SKM-1 treated with dmso at 0.1 percent for 144 hours (cell line): ENCODE results near the gene RAB8B.

Source experiments
- DNase-seq: peaks from one replicate; lab custom pipeline; 2025; ENCODE audit not compliant: unreplicated experiment; lab: John Stamatoyannopoulos, UW

RAB8B gene

DNA sequence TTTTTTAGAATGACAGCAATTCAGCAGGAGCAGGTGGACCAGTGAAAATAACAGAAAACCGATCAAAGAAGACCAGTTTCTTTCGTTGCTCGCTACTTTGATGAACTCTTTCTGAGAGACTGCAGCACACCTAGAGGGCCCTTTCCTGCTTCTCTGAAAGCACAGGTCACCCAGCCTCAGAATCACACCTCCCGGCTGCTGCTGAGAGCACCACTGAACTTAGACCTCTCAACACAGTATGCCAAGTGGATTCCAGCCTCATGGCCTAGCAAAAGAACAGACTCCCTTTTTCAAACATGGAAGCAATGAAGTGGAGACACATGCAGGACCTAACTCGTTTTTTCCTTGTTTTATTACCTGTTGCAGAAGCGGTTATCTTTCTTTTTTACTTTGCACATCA, 74.1 kb downstream of the RAB8B start:
- no peak for DNase-seq

DNA sequence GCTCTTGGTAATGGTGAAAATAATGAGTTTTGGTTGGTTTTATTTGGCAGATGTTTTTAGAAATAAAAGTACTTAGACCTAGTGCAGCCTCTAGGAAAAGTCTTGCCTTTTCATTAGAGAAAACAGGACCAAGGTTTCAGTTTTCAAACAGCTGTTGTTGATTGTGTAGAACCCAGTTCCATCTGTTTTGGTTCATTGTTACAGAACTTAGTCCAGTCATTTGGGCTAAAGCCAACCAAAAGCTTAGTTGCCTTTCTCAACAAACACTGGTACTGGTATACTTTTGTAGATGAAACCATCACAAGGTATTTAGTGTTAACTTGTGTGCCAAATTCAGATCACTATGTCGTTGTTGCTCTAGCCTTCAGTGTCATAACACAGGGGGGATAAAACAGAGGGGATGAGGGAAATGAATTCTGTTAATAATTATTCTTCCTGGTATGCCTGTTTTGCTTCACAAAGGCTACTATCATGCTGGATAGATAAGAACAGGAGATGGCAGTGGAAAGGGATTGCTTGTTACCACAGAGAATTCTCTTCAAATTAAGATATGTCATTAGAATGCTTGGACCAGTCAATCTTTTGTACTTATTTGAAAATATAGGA, 75.4 kb downstream of the RAB8B start:
- no peak for DNase-seq

DNA sequence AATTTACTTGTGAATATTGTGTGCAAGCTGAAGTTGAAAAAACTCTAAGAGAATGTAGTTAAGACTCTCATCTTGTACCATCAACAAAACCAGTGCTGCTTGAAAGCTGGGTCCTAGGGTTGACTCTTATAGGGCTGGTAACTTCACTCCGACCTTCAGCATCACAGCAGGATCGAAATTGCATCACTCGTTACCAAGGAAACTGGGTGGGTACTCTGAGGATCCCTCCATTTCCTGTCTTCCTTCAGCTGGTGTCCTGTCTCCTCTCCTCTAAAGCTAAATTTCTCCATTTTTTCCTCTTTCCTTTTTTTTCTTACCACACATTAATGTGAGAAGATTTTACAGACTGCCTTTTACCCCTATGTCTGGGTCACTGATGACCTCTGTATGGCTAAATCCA, 85.0 kb downstream of the RAB8B start:
- no peak for DNase-seq

GRCh38 chr15:63276342-63277037, 87.1 kb downstream of the RAB8B start:
- DNase-seq = no peak

DNA sequence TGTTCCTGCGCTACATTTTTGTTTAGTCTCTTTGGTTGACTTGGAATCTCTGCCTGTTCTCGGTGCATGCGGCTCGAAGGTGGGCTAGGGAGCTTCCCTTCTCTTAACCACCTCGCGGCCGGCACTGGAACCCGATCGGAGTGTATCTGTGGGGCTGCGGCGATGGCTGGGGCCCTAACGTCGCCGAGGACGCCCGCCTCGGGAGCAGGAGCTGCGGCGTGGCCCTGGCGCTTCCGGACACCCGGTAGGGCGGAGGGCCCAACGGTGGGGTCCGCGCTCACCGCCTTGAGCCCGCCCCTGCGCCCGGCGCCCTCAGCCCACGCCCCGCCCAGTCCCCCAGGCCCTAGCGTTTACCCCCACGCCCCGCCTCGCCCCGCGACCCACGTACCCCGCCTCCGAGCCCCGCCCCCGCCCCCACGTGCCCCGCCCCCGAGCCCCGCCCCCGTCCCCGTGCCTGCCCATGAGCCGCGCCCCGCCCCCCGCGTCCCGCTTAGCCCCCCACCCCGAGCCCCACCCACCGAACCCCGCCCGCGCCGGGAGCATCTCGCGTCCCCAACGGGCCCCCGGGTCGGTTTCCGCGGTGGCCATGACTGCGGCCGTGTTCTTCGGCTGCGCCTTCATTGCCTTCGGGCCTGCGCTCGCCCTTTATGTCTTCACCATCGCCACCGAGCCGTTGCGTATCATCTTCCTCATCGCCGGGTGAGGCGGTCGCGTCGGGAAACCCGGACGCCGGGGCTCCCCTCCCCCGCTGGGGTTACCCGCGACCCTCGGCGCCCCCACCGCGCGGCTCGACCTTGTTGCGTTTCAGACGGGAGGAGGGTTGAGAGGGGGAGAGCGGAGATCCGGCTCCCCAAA, 87.9 kb downstream of the RAB8B start, which contains the start of gene APH1B:
TSS of gene APH1B (plus strand) at position 568 of the 855 bp plus-strand sequence. CDS start at position 587, 19 bp downstream.
- DNase-seq = peak; percentile 75

DNA sequence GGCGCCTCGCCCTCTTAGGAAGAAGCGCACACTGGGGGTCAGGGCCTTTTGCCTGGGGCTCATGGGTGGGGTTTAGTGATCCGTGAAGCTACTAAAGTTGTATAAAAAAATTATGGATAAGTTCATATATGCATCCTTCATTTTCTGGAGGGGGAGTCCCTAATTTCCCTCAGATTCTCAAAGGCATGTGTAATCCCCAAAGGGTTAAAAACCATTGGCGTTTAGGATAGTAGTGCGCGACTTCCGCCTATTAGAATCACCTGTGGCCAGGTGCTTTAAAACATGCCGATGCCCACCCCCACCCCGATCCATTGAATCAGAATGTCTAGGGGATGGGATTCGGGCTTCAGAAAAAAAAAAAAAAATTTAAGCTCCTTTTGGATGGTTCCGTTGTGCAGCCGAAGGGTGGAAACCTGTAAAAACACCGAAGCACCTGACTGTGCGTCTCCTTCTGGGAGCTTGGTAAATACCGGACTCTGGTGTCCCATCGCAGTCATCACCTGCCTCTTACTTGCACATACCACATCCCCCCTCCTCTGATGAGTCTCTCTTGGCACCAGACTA, 88.6 kb downstream of the RAB8B start:
- DNase-seq = no peak

- DNase-seq = peak; percentile 62
Measured at GRCh38 chr15:63283126-63283525, 93.7 kb downstream of the RAB8B start.

- no peak for DNase-seq
Measured at GRCh38 chr15:63284335-63284734, 94.9 kb downstream of the RAB8B start.

DNA sequence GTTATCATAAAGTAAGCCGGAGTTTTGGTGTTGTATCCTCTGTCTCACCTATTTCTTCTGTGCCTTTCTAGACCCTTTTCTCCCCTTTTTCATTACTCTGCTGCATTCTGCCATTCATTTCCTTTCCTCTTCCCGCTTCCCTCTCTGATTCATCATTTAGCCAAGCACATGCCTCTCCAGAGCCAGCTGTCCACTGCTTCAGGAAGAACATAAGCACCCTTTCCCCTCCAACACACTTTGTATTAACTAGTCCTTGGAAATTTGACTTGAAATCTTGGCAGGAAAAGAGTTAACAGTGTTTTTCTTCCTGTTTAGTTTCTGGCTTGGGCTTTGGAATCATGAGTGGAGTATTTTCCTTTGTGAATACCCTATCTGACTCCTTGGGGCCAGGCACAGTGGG, 97.7 kb downstream of the RAB8B start:
- no peak for DNase-seq

DNA sequence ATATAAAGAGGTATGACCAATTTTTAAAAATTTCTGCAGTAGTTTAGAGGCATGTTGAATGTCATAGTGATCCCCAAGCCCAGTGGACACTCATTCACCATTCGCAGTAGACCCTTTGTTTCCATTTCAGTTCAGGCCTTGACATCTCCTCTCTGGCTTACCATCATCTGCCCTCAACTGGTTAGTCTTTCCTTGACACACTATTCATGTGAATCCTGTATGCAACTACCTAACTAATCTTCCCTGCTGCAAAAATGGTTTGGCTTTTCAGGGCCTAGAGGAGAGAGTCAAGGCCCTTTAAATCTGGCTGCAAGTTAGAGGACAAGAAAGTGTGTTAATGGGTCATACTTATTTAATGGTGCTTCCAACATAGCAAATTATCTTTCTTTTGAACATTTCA, 98.9 kb downstream of the RAB8B start:
- DNase-seq = no peak

- DNase-seq = peak; percentile 41
Measured at GRCh38 chr15:63288778-63289378, 99.5 kb downstream of the RAB8B start.

DNA sequence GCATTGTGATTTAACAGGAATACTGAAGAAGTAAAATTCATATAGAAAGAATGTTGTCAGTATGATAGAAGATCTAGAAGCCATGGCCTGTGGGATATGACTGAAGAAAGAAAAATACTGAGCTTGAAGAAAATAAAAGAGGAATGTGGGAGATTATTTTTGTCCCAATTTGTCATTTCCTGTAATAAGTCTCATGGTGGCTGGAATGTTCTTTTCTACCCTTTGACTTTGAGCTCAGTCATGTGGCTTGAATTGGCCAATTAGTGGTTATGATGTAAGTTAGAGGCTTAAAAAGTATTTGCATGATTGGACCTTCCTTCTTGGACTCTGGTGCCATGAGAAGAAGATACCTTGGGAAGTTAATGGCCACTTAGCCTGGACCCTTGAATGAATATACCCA, 102.1 kb downstream of the RAB8B start:
- DNase-seq = no peak

- no peak for DNase-seq
Measured at GRCh38 chr15:63292241-63292640, 102.8 kb downstream of the RAB8B start.

GRCh38 chr15:63292771-63293170, 103.4 kb downstream of the RAB8B start:
- DNase-seq = no peak

DNA sequence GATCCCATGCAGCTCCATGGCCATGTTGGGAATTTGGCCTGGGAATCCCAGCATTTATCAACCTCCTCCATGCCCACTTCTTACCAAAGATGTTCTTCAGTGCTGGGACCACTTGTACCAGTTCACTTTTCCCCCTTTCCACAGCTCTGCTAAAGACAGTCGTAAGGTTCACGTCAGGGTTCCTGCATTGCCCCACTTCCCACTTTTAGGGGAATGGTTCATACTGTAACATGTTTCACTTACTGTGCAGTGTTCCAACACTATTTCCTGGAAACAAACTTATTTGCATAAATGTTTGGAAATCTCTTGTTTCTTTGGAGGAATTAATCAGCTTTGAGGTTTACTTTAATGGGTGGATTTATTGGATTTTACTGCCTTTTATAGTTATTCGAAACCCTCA, 105.0 kb downstream of the RAB8B start:
- DNase-seq = no peak

DNA sequence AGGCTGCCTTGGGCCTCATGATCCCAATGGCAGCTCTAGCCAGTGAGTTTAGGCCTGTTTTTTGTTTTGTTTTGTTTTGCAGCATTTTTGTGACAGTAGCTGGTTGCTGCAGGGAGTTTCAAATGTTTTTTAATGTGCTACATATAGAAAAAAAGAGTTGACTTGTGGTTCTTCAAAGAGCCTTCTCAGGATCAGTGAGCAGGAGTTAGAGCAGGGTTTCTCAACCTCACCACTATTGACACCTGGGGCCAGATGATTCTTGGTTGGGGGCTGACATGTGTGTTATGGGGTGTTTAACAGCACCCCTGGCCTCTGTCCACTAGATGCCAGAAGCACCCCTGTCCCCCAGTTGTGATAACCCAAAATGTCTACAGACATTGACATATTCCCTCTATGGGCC, 105.9 kb downstream of the RAB8B start:
- DNase-seq = no peak

DNA sequence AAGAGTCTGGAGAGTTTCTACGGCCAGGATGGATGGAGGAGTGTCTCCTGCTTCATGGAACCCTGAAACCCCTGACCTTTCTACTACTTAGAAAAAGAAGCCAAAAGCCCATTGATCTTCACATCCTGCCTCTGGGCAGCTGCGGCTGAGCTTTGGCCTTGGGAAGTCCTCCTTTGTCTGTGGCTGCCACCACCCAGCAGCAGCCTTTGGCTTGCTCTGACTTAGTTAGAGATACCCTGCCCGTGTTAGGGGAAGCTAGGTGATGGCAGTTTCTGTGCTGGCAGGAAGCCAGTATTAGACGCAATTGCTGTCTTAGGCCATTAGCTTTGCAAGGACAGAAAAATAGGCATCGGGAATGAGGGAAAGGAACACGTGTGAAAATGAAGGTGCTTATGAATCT, 106.8 kb downstream of the RAB8B start:
- no peak for DNase-seq

- DNase-seq = no peak
Measured at GRCh38 chr15:63299943-63300575, 110.7 kb downstream of the RAB8B start.

GRCh38 chr15:63301088-63301487, 111.7 kb downstream of the RAB8B start:
- no peak for DNase-seq

DNA sequence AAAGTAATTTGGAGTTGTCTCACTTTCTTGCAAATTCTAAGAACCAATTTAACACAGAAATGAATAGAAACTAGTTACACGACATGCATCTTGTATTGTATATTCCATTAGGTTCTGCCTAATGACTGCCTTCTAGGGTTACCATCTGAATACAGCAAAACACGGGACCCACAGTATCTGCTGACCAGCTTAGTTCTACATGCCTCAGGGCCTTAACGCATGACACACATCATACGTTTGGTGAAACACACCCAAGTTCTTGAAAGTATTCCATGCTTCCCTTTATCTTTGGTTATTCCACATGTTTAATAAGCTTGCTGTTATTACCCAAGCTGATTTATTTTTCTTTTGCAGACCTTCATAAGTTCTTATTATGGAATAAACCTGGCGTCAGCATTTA, 115.9 kb downstream of the RAB8B start:
- no peak for DNase-seq
